GM19438 (cell line): ENCODE measurements around the gene TDRD5.

Experiments
- ATAC-seq: cut with Tn5 transposase; IDR thresholded peaks from one replicate; pipeline ENCODE4 v1.9.1; 2021; ENCODE audit warnings: low read depth; ENCODE audit not compliant: unreplicated experiment

TDRD5 gene

GRCh38 chr1:179591592-179592580 lies at the start of gene TDRD5:
Gene TDRD5, plus strand, starts transcription at chr1:179591832. Its CDS starts 784 bp downstream, at chr1:179592616.
- no peak for ATAC-seq

GRCh38 chr1:179545321-179545720 lies 46.3 kb upstream of the TDRD5 start:
- ATAC-seq = no peak

GRCh38 chr1:179547021-179547535 lies 44.6 kb upstream of the TDRD5 start:
- ATAC-seq = no peak

- no peak for ATAC-seq
Measured at GRCh38 chr1:179548666-179549367, 42.8 kb upstream of the TDRD5 start.

GRCh38 chr1:179549368-179549700 lies 42.3 kb upstream of the TDRD5 start:
- ATAC-seq = no peak

- ATAC-seq = no peak
Measured at GRCh38 chr1:179550746-179551682, 40.6 kb upstream of the TDRD5 start.

- no peak for ATAC-seq
Measured at GRCh38 chr1:179554427-179554826, 37.2 kb upstream of the TDRD5 start.

GRCh38 chr1:179558078-179558477 lies 33.6 kb upstream of the TDRD5 start:
- ATAC-seq = no peak

- ATAC-seq = no peak
Measured at GRCh38 chr1:179575497-179576314, 15.9 kb upstream of the TDRD5 start, which contains the start of gene NPHS2. Gene NPHS2, minus strand, starts transcription at chr1:179575948. Its CDS starts 84 bp downstream, at chr1:179575864.

GRCh38 chr1:179576509-179576908 lies 15.1 kb upstream of the TDRD5 start:
- ATAC-seq = no peak

- no peak for ATAC-seq
Measured at GRCh38 chr1:179583771-179584320, 7.8 kb upstream of the TDRD5 start.

GRCh38 chr1:179586107-179586823 lies 5.4 kb upstream of the TDRD5 start:
- ATAC-seq = no peak

- ATAC-seq = no peak
Measured at GRCh38 chr1:179587336-179587735, 4.3 kb upstream of the TDRD5 start.

GRCh38 chr1:179588425-179589024 lies 3.1 kb upstream of the TDRD5 start:
- no peak for ATAC-seq

- ATAC-seq = no peak
Measured at GRCh38 chr1:179589509-179589908, 2.1 kb upstream of the TDRD5 start.

- ATAC-seq = no peak
Measured at GRCh38 chr1:179590671-179591070, 961 bp upstream of the TDRD5 start.

- no peak for ATAC-seq
Measured at GRCh38 chr1:179591253-179591591, 410 bp upstream of the TDRD5 start.

GRCh38 chr1:179598631-179599030 lies 7.0 kb downstream of the TDRD5 start:
- no peak for ATAC-seq
